ENCODE measurements around the gene RASGRF1.
"Not testable (repeated sequence)": the region's sequence is repeated elsewhere in the genome, so short reads cannot be mapped to it uniquely, and the experiment has no call there.

RASGRF1 gene

DNA sequence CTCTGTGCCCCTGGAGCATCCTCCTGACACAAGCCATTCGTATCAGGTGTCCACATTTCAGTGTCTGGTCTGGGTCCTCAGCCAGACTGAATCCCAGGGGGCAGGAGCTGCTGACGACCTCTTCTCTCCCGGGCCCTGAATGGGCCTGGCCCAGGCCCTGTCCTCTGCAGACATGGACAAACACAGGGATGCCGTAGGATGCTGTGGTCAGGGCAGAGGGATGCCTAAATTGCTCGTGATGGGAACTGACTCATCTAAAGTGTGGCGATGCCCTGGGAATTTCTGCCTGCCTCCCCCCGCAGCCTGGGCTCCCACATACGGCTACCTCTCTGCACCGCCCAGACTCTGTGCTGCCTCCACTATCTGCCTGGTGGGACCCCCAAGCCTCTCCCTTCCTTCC is 87.3 kb downstream of the RASGRF1 start:
- DNase-seq, result no peak

GRCh38 chr15:79002581-79002980 is 88.0 kb downstream of the RASGRF1 start:
- no peak for DNase-seq

GRCh38 chr15:78999636-79000035 is 90.9 kb downstream of the RASGRF1 start:
- DNase-seq, result no peak

- DNase-seq, result no peak
Measured at GRCh38 chr15:78998526-78998925, 92.1 kb downstream of the RASGRF1 start.

GRCh38 chr15:78997981-78998499 is 92.5 kb downstream of the RASGRF1 start:
- DNase-seq, result no peak

- no peak for DNase-seq
Measured at GRCh38 chr15:78996894-78997275, 93.7 kb downstream of the RASGRF1 start.

DNA sequence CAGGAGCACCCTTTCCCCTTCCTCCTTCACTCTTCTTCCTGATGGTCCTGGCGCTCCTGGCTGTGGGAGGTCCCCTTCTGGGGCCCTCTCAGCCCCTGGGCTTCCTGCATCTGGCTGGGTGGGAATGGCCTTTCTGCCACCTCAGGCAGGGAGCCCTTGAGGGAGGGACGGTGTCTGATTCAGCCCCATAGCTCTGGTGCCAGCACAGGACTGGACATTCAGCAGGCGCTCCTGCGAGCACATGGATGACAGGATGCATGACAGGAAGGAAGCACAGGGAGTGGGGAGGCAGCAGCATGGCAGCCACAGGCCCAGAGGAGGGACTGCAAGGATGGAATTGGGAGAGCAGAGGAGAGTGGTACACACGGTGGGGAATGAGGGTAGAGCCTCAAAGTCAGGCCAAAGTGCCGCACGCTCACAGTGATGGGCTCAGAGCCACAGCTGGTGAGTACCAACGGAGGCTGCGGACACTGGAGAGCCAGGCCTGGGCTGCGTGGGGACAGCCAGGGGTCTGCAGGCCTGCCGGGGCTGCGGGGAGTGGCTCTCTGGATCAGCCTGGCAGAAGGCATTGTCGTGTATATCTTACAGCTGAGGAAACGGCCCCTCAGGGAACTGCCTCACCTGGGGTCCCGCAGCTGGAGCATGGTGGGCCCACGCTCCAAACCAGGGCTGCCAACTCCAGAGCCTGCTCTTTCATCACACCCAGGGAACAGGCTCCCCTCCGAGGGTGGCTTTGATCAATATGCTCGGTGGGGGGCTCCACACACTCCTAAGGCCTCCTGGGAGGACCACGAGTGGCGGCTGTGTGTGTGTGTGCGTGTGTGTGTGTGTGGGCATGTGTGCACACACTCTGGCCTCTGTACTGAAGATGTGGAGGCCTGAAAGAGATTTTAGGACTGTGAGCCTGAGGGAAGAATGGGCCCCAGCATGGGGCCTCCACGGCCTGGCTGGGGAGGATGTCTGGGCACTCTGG is 94.4 kb downstream of the RASGRF1 start:
- DNase-seq, result no peak

DNA sequence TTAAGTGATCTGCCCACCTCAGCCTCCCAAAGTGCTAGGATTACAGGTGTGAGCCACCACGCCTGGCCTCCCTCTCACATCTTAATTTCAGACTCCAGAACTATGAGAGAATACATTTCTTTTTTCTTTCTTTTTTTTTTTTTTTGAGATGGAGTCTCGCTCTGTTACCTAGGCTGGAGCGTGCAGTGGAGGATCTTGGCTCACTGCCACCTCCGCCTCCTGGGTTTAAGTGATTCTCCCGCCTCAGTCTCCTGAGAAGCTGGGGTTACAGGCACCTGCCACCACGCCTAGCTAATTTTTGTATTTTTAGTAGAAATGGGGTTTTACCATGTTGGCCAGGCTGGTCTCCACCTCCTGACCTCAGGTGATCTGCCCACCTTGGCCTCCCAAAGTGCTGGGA is 95.4 kb downstream of the RASGRF1 start:
- DNase-seq, result not testable (repeated sequence)

- DNase-seq, result no peak
Measured at GRCh38 chr15:78993931-78994530, 96.5 kb downstream of the RASGRF1 start.

- no peak for DNase-seq
Measured at GRCh38 chr15:78993257-78993930, 97.2 kb downstream of the RASGRF1 start.

- no peak for DNase-seq
Measured at GRCh38 chr15:78992416-78993256, 97.9 kb downstream of the RASGRF1 start.

DNA sequence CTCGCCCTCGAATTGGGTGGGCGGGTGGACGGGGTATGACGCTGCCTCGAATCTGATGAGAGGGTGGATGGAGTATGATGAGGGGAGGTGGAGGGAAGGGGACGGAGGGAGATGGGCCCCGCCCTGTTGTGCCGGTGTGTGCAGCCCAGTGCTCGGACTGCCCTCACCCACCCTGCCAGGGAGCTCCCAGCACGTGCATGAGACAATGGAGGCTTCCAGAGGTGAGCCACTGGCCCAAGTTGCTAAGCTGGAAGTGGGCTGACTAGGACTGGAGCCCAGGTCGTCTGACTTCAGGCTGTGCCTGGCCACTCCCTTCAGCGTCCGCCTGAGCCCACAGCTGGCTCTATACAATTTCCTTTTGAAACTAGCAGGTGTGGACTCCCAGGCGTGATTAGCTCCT is 98.7 kb downstream of the RASGRF1 start:
- no peak for DNase-seq

DNA sequence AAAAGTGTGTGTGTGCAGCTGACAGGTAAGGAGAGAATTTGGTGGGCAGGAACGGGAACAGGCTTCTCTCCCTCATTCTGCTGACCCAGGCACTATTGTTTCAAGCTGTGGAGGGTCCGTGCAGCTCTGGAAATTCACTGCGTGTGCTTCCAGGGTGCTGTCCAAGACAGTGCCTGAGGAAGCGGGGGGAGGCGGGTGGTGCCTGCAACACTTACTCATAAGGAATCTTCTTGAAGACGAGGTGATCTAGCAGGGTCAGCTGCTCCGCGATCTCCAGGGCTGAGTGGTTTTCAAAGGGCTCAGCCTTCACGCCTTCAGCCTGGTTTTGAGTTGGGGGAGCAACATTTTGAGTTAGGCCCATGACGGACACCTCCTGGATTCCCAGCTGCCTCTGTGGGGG is 99.1 kb downstream of the RASGRF1 start:
- DNase-seq, result no peak

DNA sequence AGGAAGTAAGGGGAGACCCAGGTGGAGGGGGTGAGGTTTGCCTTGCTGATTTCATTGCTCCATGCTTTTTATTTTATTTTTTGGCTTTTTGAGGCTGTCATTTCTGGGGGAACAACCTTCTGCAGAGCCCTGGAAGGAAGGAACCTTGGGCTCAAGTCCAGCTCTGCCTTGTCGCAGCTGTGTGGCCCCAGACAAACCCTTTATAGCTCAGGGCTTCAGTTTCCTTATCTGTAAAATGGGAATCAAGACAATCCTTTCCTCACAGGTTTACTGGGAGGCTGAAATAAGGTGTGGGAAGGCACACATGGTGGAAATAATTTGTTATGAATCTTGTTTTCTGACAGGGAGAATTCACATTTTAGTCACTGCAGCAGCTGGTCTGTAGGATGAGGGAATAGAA is 100.3 kb downstream of the RASGRF1 start:
- DNase-seq, result no peak

DNA sequence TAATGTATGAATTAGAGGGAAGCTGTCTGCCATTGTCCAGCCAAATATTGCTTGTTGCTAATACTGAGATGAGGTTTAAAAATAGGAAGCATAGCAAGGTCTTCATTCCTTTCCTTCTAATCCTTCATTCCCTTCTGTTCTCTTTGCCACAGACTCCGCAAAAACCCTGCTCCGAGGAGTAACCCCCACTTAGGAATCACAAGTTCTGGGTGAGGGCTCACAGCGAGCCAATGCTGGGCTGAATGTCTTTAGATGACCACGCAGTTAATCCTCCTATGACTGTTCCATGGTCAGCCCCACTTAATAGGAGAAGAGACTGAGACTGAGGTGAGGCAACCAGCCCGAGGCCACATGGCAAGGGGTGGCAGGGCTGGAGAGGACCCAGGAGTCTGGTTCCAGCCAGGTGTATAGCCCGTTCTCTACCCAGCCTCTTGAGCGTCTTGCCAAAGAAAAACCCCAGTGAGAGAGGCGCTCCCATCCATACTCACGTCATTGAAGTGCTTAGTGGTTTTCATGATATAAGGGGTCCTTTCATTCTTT is 100.8 kb downstream of the RASGRF1 start:
- no peak for DNase-seq

- no peak for DNase-seq
Measured at GRCh38 chr15:78988361-78988911, 102.1 kb downstream of the RASGRF1 start.

DNA sequence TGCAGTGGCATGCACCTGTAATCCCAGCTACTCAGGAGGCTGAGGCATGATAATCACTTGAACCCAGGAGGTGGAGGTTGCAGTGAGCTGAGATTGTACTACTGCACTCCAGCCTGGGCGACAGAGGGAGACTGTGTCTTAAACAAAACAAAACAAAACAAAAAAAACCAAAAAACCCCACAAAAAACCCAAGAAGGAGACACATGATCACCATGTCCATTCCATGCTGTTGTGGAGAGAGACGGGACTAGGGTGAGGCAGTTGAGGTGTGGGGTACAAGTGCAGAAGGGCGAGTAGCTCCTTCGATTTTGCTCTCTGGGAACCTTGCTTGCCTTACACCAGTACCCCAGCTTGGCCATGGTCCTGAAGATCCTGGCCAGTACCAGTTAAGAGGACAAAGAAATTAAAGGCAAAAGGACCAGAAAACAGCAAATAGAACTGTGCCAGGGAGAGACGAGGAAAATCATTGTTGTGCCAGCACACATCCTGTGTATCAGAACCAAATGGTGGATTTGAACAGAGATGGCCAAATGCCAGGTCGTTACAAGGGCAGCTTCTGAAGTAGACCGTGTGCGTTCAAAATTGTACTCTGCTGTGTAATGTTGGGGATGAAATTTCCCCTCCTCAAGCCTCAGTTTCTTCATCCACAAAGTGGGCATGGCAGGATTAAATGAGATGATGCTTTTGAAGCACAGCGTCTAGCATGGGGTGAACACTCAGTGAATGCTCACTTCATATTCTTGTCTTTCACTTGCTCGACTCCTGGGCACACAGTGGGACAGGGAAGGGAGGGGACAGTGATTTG is 102.8 kb downstream of the RASGRF1 start:
- no peak for DNase-seq

GRCh38 chr15:78985859-78986475 is 104.6 kb downstream of the RASGRF1 start:
- no peak for DNase-seq

DNA sequence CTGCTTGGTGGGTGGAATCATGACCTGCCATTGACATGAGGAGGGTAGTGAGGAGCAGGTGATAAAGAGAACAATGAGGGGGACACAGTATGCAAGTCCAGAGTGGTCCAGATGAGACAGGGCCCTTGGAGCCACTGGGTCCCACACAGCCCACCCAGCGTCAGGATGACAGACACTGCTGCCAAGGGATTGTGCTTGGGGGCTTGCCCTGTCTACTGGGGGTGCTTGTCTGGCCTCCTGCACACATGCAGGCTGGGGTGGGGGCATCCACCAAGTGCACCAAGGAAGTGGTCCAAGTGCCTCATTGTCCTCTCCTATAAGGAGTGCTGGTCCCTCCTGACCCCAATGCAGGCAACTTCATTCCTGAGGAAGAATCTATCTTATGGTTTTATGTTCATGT is 106.5 kb downstream of the RASGRF1 start:
- DNase-seq, result no peak

- no peak for DNase-seq
Measured at GRCh38 chr15:78983146-78983918, 107.2 kb downstream of the RASGRF1 start.

Data from NCI-H1417 treated with DMSO at 0.1 percent for 48 hours (cell line).